ENCODE data around the gene TATDN2. TPM values are rescaled to one million over a fixed set of nuclear protein-coding genes. Genes with fewer than 3 reads are reported as not detected.

TATDN2 gene
- total RNA-seq, 1 experiment from 2014 or later = 10.1 TPM

DNA sequence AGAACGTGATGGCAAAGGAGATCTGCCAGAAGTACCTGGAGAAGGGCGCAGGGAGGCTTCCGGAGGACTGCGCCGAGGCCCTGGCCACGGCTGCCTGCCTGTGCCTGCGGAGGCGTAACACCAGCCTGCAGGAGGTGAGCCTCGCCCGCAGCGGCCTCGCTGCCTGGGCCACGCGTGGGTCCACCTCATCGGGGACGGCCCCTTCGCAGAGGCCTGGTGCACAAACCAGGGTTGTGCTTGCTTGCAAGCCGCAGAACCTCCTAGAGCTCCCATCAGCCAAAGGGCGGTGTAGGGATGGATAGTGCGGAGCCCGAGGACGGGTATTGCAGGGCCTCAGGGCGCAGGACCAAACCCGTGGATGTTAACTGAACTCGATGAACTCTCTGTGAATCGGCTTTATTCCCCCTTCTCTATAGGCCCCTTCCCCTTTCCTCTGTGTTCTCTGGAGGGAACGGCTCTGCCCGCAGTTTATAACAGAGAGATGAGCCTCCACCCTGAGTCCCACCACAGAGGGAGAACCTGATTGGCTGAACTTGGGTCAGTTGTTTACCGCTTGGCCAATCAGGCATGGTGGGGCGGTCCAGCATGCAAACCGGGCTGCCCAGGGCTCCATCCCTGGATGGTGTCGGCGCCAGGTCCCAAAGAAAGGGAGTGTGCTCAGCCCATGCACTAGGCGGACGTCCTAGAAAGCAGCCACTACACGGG, 13.6 kb upstream of the TATDN2 start:
- DNase-seq (ENCODE audit: extremely low read depth, low read depth) = no peak

- no peak for DNase-seq (ENCODE audit: extremely low read depth, low read depth)
Measured at GRCh38 chr3:10235551-10235950, 12.7 kb upstream of the TATDN2 start.

GRCh38 chr3:10238345-10239183, 9.7 kb upstream of the TATDN2 start:
- no peak for DNase-seq (ENCODE audit: extremely low read depth, low read depth)

DNA sequence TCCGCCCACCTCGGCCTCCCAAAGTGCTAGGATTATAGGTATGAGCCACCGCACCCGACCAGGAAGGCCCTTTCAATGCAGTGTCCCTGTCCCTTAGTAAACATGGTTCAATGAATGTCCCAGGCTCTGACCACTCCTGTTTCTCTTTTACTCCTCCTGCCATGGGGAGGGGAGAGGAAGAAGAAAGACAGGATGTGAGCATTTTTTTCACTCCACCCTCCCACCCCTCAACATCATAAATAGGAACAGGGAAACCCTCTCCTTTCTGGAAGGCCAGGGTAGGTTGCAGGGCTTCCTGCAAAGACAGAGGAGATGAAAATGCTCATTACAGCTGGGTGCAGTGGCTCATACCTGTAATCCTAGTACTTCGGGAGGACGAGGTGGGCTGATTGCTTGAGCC, 7.5 kb upstream of the TATDN2 start:
- no peak for DNase-seq (ENCODE audit: extremely low read depth, low read depth)

- no peak for DNase-seq (ENCODE audit: extremely low read depth, low read depth)
Measured at GRCh38 chr3:10242182-10243065, 5.8 kb upstream of the TATDN2 start.

- DNase-seq (ENCODE audit: extremely low read depth, low read depth) = no peak
Measured at GRCh38 chr3:10244009-10244408, 4.2 kb upstream of the TATDN2 start.

DNA sequence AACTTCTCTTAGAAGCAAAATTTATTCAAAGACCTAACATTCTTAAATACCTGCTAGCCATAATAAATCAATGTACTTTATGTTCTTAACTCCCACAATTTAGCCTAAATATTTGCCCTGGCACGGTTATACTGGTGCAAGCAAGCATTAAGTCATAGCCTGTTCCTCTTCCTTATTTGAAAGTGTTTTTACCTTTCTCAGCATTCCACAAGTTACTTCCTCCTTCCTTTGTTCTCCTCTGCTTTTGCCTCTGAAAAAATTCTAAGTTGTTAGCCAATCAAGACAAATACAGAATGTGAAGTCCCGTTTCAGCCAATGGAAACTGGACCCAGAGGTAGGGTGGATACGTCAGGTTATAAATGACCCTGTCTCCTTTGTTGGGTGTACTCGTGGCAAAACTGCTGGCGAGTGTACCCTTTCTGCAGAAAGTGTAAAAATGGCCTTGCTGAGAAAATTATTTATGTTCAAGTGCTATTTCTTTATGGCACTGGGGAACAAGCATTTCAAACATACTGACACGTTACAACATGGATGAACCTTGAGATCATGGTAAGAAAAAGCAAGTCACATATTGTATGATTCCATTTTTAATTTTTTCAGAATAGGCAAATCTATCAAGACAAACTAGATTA, 3.1 kb upstream of the TATDN2 start:
- DNase-seq (ENCODE audit: extremely low read depth, low read depth) = no peak

- no peak for DNase-seq (ENCODE audit: extremely low read depth, low read depth)
Measured at GRCh38 chr3:10247679-10248183, 528 bp upstream of the TATDN2 start.

DNA sequence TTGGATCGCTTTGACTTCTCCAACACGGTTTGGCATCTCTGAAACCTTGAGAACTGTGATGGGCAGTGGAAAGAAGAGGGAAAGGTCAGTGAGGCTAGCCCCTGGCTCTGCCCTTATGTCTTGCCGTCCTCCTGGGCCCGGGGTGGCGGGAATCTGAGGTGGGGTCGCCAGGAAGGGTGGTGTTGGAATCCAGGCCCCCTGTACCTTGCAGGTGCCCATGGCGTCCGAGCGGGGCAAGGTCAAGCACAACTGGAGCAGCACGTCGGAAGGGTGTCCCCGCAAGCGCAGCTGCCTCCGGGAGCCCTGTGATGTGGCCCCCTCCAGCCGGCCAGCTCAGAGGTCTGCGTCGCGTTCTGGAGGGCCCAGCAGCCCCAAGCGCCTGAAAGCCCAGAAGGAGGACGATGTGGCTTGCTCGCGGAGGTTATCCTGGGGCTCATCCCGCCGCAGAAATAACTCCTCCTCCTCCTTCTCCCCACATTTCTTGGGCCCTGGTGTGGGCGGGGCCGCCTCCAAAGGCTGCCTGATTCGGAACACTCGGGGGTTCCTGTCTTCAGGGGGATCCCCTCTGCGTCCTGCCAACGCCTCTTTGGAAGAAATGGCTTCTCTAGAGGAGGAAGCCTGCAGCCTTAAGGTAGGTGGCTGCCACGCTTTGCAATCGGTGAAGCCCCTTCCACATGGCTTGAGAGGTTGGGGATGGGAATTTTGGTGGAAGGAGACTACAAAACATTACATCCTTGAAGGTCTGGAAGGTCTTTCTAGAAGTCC, 907 bp downstream of the TATDN2 start:
- DNase-seq (ENCODE audit: extremely low read depth, low read depth) = no peak

GRCh38 chr3:10249833-10250232, 1.6 kb downstream of the TATDN2 start:
- DNase-seq (ENCODE audit: extremely low read depth, low read depth) = no peak

DNA sequence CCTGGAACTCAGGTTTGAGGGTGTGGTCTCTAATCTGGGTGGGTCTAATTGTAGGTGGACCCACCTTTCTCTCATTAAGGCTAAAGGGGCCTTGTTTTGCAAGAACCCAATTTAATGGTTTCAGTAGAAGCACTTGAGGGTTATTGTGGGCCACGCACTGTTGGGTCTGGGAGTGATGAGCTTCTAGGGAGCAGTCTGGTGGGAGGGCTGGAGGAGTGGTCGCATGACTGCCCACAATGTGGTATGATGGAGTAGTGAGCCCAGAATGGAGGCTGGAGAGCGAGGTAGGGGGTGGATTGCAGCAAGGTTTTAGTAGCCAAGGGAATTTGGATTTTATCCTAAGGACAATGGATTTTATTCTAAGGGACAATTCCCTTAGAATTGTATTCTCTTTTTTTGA, 2.7 kb downstream of the TATDN2 start:
- no peak for DNase-seq (ENCODE audit: extremely low read depth, low read depth)

- no peak for DNase-seq (ENCODE audit: extremely low read depth, low read depth)
Measured at GRCh38 chr3:10253731-10254130, 5.5 kb downstream of the TATDN2 start.

DNA sequence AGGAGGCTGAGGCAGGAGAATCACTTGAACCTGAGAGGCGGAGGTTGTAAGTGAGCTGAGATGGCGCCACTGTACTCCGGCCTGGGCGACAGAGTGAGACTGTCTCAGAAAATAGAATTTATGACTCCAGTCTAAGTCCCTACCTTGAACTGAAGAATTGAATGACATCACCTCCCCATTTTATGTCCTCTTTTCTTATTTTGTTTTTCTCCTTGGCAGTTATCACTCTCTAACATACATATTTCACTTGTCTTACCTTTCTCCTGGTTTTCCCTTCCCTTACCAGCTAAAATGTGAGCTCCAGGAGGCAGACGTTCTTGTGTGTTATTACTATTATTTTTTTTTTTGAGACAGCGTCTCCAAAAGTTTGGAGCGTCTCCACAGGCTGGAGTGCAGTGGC, 7.6 kb downstream of the TATDN2 start:
- no peak for DNase-seq (ENCODE audit: extremely low read depth, low read depth)

DNA sequence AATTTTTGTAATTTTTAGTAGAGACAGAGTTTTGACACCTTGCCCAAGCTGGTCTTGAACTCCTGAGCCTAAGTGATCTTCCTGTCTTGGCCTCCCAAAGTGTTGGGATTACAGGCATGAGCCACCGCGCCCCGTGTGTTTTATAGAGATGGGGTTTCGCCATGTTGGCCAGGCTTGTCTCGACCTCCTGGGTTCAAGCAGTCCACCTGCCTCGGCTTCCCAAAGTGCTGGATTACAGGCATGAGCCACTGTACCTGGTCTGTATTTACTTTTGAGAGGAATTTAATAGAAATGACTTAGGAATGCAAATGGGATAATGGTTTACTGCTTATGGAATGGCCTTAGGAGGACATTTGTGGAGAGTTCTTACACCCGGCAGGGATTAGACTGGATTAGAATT, 10.8 kb downstream of the TATDN2 start:
- no peak for DNase-seq (ENCODE audit: extremely low read depth, low read depth)

DNA sequence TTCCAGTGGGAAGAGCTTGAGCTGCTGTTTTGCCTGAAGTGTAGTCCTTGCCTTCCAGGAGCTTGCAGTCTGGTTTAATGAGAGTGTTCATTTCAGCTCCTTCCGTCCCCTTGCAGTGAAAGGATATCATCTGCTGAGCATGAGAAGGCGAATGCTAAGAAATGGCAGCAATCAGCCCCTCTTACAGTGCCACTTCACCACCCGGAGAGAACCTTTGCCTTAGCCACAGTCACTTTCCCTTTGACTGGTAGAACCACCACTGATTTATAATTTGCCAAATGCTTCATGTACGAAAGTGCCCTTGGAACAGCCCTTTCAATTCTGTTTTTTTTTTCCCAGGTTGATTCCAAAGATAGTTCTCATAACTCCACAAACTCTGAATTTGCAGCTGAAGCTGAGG, 11.5 kb downstream of the TATDN2 start:
- DNase-seq (ENCODE audit: extremely low read depth, low read depth) = no peak

GRCh38 chr3:10260211-10260701, 12.0 kb downstream of the TATDN2 start:
- no peak for DNase-seq (ENCODE audit: extremely low read depth, low read depth)

GRCh38 chr3:10262027-10262426, 13.8 kb downstream of the TATDN2 start:
- DNase-seq (ENCODE audit: extremely low read depth, low read depth) = no peak

DNA sequence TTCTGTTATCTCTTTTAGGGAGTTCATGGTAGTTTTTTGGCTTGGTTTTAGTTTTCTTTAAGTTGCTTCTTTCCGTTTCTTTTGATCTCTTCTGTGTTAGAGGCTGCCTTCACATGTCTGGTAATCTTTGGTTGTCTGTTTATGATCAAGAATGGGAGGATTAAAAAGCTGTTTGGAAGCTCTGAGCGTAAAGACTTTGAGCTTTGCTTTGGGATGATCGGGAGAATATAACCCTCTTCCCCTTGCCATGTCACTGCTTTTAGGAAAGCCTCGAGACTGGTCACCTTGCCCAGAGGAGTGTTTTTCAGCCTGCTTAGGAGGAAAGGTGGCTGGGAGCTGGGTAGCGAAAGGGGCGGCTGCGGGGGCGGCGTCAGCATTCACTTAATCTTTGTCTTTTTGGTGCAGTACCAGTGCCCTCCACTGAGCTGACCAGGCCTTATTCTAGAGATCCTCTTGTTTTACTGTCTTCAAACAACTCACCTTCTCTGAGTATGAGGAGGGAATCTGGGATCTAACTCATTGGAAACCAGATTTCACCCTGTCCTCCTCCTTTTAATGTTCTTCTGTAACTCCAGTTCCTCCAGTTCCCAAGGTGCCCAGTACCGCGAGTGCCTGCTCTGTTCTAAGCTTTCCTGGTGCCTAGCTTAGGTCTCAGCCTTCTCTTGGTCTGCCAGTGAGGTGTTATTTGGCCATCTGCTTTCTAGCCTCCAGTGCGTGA, 15.5 kb downstream of the TATDN2 start:
- no peak for DNase-seq (ENCODE audit: extremely low read depth, low read depth)

DNA sequence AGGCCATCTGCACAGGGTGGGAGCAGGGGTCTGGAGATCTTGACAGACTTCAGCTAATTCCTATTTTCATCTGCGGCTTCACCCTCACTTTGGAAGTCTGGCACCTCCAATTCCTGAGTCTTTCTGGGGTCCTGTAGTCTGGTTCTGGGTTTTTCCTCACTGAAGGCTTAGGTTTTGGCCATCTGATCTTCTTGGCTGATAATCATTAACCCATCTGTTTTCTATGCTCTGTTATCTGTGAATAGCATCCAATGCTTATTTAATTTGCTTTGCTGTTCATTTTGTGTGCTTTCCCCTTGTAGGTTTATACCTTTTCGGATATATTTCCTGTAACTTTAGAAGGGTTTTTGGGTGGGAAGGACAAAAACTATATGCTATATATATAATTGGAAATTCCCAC, 17.6 kb downstream of the TATDN2 start:
- DNase-seq (ENCODE audit: extremely low read depth, low read depth) = no peak
